ENCODE data around the gene FGR.

The FGR gene

DNA sequence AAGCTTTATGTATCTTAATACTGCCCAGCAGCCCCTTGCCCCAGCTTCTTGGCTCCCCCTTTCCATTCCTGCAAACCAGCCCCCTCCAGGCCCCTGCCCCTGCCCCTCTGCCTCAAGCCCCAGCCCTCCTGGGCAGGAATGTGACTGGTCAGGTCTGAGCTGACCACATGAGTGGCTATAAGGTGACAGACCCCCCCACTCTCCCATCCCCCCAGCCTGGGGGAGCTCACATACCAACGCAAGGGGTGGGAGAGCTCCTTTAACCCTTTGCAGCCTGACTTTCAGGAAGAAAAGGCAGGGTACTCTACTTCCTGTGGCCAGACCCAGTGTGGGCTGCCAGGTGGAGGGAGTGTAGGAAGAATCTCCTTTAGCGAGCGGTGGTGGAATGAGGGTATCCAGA is 64.2 kb downstream of the FGR start:
- H3K4me1 Mint-ChIP-seq: peaks cover 88% of the 10 kb centered on the region
- DNase-seq: peak; percentile 69
- H3K27me3 Mint-ChIP-seq (ENCODE audit: low read depth, poor library complexity): no peaks in the 10 kb centered on the region
- peak overlapping the region; percentile 99 for H3K27ac Mint-ChIP-seq
- no peaks in the 10 kb centered on the region for H3K36me3 Mint-ChIP-seq (ENCODE audit: low read depth)
- no peaks in the 10 kb centered on the region for H3K9me3 Mint-ChIP-seq
- peak overlapping the region; percentile 85 for H3K4me3 Mint-ChIP-seq
- TF ChIP-seq, protein P1, sequence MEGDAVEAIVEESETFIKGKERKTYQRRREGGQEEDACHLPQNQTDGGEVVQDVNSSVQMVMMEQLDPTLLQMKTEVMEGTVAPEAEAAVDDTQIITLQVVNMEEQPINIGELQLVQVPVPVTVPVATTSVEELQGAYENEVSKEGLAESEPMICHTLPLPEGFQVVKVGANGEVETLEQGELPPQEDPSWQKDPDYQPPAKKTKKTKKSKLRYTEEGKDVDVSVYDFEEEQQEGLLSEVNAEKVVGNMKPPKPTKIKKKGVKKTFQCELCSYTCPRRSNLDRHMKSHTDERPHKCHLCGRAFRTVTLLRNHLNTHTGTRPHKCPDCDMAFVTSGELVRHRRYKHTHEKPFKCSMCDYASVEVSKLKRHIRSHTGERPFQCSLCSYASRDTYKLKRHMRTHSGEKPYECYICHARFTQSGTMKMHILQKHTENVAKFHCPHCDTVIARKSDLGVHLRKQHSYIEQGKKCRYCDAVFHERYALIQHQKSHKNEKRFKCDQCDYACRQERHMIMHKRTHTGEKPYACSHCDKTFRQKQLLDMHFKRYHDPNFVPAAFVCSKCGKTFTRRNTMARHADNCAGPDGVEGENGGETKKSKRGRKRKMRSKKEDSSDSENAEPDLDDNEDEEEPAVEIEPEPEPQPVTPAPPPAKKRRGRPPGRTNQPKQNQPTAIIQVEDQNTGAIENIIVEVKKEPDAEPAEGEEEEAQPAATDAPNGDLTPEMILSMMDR (IDR thresholded peaks at IDR 0.05): no peak

DNA sequence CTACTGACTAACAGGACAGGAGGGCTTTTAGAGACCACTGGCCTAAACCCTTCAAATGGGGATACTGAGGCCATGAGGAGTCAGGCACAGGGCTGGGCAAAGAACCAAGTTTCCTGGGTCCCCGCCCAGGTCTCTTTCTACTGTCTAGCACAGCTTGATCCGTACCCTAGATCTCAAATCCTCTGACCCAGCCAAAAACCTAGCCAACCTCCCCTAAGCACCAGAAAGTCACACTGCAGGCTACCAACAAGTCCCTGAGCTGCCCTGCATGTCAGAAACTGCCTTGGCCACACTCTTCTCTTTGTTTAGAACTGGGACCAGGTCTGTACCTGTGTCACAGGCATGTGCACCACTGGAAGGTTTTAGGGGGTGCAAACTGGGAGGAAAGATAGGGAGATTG is 64.6 kb downstream of the FGR start:
- Mint-ChIP-seq H3K27me3 (ENCODE audit: low read depth, poor library complexity) (no peaks in the 10 kb centered on the region), H3K9me3 (no peaks in the 10 kb centered on the region), H3K36me3 (ENCODE audit: low read depth) (no peaks in the 10 kb centered on the region), H3K4me1 (peaks cover 92% of the 10 kb centered on the region), H3K4me3 (peak overlapping the region; percentile 85), H3K27ac (peak overlapping the region; percentile 99)
- DNase-seq: no peak
- TF ChIP-seq, protein P1 (IDR thresholded peaks at IDR 0.05): no peak

DNA sequence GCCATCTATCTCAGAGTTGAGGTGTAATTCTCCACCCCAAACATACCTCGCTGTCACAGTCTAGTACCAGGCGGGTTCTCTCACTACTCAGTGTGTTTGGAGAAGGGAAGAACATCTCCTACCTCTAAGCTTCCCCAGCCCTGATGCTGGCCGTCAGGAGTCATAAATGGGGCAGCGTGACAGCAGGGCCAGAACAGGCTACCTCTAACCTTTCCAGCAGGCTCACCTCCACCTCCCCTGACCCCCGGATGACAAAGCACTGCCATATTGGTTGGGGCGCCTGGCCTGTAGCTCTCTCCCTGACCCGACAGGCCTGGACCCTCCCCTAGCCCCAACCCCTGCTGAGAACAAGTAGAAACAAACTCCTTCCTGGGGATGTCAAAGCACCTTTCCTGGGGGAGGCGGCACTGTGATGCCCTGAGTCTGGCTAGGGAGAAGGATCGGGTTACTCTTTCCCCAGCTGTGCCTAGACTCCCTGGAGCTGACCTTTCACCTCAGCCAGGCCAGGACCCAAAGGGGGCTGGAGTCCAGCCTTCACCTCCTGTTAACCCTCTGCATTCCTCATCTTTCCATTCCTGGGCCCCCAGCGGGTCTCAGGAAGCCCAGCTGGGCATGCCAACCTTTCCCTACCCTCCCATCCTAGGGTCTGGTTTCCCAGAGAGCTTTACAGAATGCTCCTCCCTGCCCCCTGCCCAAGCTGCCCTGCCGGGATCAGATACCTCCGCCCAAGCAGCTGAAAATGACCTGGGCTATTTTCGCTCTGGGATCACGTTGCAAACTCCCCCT is 65.3 kb downstream of the FGR start:
- TF ChIP-seq, protein P1 (IDR thresholded peaks at IDR 0.05): no peak
- DNase-seq: peak; percentile 68
- Mint-ChIP-seq H3K27me3 (ENCODE audit: low read depth, poor library complexity) (no peaks in the 10 kb centered on the region), H3K27ac (peak overlapping the region; percentile 99), H3K4me1 (peaks cover 93% of the 10 kb centered on the region), H3K36me3 (ENCODE audit: low read depth) (no peaks in the 10 kb centered on the region), H3K4me3 (peak overlapping the region; percentile 85), H3K9me3 (no peaks in the 10 kb centered on the region)

DNA sequence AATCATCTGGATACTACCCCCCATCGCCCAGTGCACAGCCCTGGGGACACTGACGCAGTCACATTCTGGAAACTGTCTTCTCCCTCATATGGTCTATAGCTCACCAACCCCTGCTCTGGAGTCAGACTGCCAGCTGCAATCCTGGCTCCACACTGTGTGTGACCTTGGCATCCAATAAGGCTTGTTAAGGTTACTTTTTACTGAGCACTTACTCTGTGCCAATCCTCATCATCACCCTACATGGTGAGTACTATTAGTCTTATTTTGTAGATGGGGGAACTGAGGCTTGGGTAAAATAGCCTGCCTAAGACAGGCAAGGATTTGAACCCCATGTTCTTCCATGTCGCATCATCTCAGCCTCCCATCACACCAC is 65.9 kb downstream of the FGR start:
- Mint-ChIP-seq H3K27ac (peak overlapping the region; percentile 99), H3K9me3 (no peaks in the 10 kb centered on the region), H3K27me3 (ENCODE audit: low read depth, poor library complexity) (no peaks in the 10 kb centered on the region), H3K36me3 (ENCODE audit: low read depth) (no peaks in the 10 kb centered on the region), H3K4me3 (peak overlapping the region; percentile 85), H3K4me1 (peaks cover 93% of the 10 kb centered on the region)
- TF ChIP-seq, protein P1 (IDR thresholded peaks at IDR 0.05): no peak
- no peak for DNase-seq

DNA sequence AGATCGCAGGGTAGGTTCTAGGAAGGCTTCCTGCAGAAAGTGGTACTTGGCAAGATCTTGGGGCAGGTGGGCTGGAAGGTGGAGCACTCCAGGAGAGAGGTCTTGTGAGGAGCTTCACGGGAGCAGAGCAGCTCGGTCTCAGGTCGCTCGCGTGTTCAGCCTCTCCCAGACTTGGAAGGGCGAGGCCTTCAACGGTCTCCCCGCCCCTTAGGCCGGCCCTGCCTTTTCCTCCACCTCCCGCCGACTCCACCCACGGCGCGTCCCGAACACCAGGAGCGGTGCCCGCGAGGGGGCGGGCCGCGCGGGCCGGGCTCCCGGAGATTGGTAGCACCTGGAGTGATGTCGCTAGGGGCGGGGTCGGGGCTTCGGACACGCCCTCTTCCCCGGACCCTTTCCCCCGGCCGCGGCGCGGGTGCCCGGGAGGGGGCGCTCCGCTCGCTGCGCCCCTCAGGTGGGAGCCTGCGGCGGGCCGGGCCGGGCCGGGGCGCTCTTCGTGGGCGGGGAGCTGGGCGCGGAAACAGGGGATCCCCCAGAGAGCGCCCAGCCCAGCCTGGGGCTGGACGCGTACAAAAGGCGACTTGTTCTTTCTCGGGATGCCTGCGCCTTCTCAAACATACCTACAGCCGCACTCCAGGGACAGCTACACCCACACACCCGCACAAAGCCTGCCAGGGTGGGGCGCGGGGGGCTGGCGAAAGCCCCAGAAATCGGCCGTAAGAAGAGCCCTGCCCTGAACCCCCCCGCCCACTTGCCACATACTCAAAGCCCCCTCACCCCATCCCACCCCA is 66.5 kb downstream of the FGR start:
- no peaks in the 10 kb centered on the region for H3K9me3 Mint-ChIP-seq
- no peaks in the 10 kb centered on the region for H3K36me3 Mint-ChIP-seq (ENCODE audit: low read depth)
- H3K27me3 Mint-ChIP-seq (ENCODE audit: low read depth, poor library complexity): no peaks in the 10 kb centered on the region
- peaks cover 93% of the 10 kb centered on the region for H3K4me1 Mint-ChIP-seq
- TF ChIP-seq, protein P1 (IDR thresholded peaks at IDR 0.05): peak; percentile 64
- peak; percentile 95 for DNase-seq
- H3K27ac Mint-ChIP-seq: peak overlapping the region; percentile 99
- H3K4me3 Mint-ChIP-seq: peak overlapping the region; percentile 85
